Gastrocnemius medialis (tissue), 4 donors: ENCODE data around the gene BLACAT1.

Experiments used
- POLR2A ChIP-seq, 2 donors: fragments of 450-650 bp; IDR thresholded peaks; one replicate each; pipeline ENCODE4 v1.6.1; 2017; ENCODE audit warnings: antibody characterized with exemption in 2 of 2, mild to moderate bottlenecking in 2 of 2, moderate library complexity in 2 of 2
- TF ChIP-seq, protein P1 (sequence below), 5 experiments: fragments of 450-650 bp in 3 of 5; fragments of 200-600 bp in 2 of 5; sonication (generic) in 2 of 5; IDR thresholded peaks in 4 of 5; conservative IDR thresholded peaks in 1 of 5; 1 replicate in 4 of 5; 2 replicates in 1 of 5; pipeline ENCODE4 v1.5.1; 2016 to 2019; ENCODE audit warnings: antibody characterized with exemption in 5 of 5, mild to moderate bottlenecking in 3 of 5, moderate library complexity in 3 of 5

DNA sequence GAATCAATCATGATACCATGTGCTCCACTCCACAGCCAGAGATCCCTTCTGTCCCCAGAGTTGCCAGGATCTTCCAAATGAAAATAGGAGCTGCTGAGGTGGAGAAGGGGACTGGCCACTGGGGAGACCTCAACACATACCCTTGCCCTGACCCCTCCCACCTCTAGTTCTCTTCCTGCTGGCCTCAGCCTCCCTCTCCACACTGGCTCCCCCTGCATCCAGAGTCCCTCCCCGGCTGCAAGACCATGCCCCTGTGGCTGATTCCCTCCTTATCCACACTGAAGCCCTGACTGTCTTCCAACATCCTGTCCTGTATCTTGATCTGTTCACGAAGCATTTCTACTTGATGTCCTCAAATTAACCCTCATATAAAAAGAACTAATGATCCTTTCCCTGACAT, 27.5 kb upstream of the BLACAT1 start:
- TF ChIP-seq, protein P1, sequence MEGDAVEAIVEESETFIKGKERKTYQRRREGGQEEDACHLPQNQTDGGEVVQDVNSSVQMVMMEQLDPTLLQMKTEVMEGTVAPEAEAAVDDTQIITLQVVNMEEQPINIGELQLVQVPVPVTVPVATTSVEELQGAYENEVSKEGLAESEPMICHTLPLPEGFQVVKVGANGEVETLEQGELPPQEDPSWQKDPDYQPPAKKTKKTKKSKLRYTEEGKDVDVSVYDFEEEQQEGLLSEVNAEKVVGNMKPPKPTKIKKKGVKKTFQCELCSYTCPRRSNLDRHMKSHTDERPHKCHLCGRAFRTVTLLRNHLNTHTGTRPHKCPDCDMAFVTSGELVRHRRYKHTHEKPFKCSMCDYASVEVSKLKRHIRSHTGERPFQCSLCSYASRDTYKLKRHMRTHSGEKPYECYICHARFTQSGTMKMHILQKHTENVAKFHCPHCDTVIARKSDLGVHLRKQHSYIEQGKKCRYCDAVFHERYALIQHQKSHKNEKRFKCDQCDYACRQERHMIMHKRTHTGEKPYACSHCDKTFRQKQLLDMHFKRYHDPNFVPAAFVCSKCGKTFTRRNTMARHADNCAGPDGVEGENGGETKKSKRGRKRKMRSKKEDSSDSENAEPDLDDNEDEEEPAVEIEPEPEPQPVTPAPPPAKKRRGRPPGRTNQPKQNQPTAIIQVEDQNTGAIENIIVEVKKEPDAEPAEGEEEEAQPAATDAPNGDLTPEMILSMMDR (IDR thresholded peaks at IDR 0.05 in 4 of 5, conservative IDR thresholded peaks at IDR 0.05 in 1 of 5), result no peak
- TF ChIP-seq POLR2A (IDR thresholded peaks at IDR 0.05), result no peak
